Measurements from ENCODE around the gene SNRPF.
"Not testable (repeated sequence)": the region's sequence is repeated elsewhere in the genome, so short reads cannot be mapped to it uniquely, and the experiment has no call there.

SNRPF gene

DNA sequence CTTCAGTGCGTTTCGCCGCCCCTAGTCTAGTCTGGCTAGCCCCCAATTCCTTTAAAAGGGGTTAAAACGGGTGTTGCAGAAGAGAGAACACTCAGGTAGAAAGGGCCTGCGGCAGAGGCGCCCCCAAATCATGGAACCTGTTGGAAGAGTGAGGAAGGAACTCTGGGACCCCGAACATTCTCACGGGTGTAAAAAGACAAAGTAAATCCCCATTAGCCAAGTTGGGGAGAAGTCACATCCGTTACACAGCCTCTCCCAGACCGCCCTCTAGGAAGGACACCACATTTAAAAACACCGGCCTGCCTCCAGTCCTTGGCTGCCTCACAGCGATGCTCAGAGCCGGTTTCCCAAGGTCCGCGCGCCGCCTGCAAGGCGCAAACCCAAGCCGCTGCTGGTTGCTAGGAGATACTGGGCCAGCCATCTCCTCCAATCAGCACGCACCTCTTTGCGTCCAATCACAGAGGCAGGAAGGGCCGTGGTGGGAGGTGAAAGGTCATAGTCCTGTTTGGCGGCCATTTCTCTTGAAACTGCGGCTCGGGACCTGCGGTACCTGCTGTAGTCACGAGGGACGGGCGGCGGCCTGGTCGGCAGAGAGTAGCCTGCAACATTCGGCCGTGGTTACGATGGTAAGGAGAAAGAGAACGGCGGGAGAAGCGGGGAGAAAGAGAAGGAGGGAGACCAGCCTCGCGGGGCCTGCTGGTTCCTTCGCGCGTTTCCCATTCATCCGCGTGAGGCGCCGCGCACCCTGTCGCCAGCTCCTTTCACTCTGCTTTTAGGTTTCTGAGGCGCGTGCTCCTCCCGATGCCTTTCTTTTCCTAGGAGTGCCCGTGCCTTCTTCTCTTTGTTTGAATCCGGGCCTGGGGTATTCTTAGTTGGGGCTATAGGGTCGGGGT is at the start of gene SNRPF:
Gene SNRPF, plus strand, starts transcription at position 502 of the 893 bp plus-strand sequence. Its CDS starts 122 bp downstream, at position 624.
- Mint-ChIP-seq H3K4me1 (ENCODE audit: low read depth) (peaks cover 20% of the 10 kb centered on the region), H3K27ac (no peak within 1 kb of the TSS), H3K4me3 (no peak within 1 kb of the TSS), H3K27me3 (ENCODE audit: low read depth) (peaks cover 10% of the 10 kb centered on the region), H3K9me3 (no peaks in the 10 kb centered on the region), H3K36me3 (ENCODE audit: low read depth) (peaks cover 25% of the 10 kb centered on the region)

DNA sequence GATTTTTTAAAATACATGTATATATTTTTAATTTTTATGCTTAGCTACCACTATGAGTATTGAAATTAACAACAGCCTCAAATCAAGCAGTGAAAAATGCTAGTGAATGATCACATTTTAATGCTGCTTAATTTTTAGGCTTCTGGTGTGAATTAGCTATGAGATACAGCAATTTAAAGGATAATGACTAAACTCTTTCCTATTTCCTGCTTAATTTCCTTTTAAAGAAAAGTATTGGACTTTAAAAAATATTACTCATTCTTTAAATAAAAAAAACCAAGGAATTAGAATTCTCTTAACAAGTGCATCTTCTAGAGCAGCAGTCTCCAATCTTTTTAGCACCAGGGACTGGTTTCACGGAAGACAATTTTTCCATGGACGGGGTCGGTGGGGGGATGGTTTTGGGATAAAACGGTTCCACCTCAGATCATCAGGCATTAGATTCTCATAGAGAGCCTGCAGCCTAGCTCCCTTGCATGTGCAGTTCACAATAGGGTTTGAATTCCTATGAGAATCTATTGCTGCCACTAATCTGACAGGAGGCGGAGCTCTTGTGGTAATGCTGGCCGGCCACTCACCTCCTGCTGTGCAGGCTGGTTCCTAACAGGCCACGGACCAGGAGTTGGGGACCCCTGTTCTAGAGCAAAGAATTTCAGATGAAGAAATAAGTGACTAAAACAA is 49.6 kb upstream of the SNRPF start:
- Mint-ChIP-seq H3K4me3 (no peak overlapping the region), H3K27ac (no peak overlapping the region), H3K4me1 (ENCODE audit: low read depth) (no peaks in the 10 kb centered on the region), H3K36me3 (ENCODE audit: low read depth) (no peaks in the 10 kb centered on the region), H3K9me3 (no peaks in the 10 kb centered on the region), H3K27me3 (ENCODE audit: low read depth) (peaks cover 26% of the 10 kb centered on the region)

DNA sequence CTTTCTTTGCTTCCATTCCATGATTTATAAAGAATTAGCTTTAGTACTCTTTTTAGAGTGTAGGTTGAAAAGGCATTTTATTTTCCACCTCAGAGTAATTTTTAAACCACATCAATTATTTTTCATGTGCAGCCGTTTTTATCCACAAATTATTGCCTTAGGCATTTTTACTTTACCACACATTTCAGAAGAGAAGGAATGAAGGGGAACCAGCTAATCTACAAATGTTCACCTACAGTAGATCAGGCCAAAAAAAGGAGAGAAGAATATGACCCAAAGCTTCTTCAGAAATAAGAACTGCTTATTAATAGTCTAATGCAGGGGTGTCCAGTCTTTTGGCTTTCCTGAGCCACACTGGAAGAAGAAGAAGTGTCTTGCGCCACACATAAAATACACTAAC is 48.3 kb upstream of the SNRPF start:
- H3K36me3 Mint-ChIP-seq (ENCODE audit: low read depth), result no peaks in the 10 kb centered on the region
- H3K4me3 Mint-ChIP-seq, result no peak overlapping the region
- H3K27me3 Mint-ChIP-seq (ENCODE audit: low read depth), result peaks cover 15% of the 10 kb centered on the region
- H3K27ac Mint-ChIP-seq, result no peak overlapping the region
- no peaks in the 10 kb centered on the region for H3K4me1 Mint-ChIP-seq (ENCODE audit: low read depth)
- H3K9me3 Mint-ChIP-seq, result no peaks in the 10 kb centered on the region

DNA sequence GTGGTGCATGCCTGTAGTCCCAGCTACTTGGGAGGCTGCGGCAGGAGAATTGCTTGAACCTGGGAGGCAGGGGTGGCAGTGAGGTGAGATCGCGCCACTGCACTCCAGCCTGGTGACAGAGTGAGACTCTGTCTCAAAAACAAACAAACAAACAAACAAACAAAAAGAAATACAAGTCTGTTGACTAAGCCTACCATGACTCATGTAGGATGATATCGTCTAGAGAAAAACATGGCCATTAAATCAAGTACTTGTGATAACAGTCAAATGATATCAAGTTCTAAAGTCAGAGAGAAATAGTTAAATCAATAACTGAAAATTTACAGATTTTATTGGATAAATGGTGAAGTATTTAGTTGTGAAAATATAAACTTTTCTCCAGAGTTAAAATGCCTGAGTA is 46.6 kb upstream of the SNRPF start:
- not testable (repeated sequence) for H3K27ac Mint-ChIP-seq; H3K9me3 Mint-ChIP-seq; H3K4me1 Mint-ChIP-seq (ENCODE audit: low read depth); H3K27me3 Mint-ChIP-seq (ENCODE audit: low read depth); H3K36me3 Mint-ChIP-seq (ENCODE audit: low read depth); H3K4me3 Mint-ChIP-seq

DNA sequence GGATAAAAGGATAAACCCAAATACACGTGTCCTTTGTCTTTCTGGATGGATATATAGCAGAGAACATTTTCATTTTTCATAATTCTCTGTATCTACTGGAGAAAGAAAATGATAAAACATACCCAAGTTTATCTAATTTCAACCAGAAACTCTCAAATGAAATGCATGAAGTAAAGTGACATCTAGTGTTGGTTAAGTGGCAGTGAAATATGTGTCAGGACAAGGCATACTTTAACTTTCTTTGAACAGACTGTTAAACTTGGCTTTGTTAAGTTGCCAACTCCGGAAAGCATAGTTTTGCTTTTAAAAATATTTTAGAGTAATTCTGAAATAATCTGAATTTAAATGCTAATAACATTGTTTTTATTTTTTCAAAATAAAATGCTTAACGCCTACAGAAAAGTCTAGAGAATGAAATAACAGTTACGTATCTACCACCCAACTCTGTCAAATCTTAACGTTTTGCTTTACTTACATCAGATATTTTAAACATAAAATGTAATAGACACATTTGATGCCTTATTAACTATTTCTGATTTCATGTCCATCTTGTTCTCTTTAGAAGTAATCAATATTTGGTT is 43.0 kb upstream of the SNRPF start:
- no peak overlapping the region for H3K27ac Mint-ChIP-seq
- no peaks in the 10 kb centered on the region for H3K9me3 Mint-ChIP-seq
- no peak overlapping the region for H3K4me3 Mint-ChIP-seq
- peaks cover 8% of the 10 kb centered on the region for H3K27me3 Mint-ChIP-seq (ENCODE audit: low read depth)
- no peaks in the 10 kb centered on the region for H3K36me3 Mint-ChIP-seq (ENCODE audit: low read depth)
- H3K4me1 Mint-ChIP-seq (ENCODE audit: low read depth), result no peaks in the 10 kb centered on the region

DNA sequence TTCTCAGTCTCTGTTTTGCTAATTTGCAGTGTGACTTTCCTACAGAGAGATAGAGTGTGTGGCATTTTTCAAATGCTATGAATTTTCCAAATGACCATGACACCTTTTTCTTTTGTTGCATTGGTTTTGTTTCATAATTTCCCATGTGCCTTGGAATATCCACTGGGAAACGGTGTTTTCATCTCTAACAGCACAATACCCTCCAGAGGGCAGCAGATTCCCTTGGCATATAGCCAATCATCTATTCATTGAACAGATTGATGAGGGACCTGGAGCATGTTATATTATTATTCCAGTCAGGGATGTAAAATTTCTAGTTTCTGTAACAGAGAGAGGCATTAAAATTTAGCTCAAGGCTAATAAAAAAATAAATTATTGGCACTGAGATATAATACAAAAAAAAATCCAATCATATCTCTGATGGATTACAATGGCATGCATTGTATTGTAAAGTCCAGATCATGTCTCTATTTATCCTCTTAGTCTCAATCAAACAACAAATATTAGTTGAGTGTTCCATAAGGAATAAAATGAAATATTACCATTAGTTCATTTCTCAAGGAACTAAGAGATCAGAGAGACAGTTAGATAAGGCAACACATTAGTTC is 38.6 kb upstream of the SNRPF start:
- no peak overlapping the region for H3K4me3 Mint-ChIP-seq
- H3K4me1 Mint-ChIP-seq (ENCODE audit: low read depth), result no peaks in the 10 kb centered on the region
- H3K27me3 Mint-ChIP-seq (ENCODE audit: low read depth), result peaks cover 21% of the 10 kb centered on the region
- H3K27ac Mint-ChIP-seq, result no peak overlapping the region
- H3K36me3 Mint-ChIP-seq (ENCODE audit: low read depth), result no peaks in the 10 kb centered on the region
- H3K9me3 Mint-ChIP-seq, result no peaks in the 10 kb centered on the region

DNA sequence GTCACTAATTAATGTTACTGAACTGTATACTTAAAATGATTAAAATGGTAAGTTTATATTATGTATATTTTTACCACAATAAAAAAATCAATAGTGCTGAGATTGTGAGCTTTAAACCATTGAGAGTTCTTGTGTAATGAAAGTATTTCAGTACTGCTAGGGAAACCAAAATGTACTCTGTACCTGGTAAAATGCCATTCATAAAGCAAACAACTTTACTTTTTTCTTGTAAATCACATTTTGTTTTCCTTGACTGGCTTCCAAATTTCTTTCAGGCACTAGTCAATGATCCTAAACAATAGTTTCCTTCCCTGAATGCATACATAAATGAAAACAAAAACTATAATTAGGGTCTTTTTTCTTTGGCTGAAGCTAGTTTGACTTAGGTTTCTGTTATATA is 29.4 kb upstream of the SNRPF start:
- Mint-ChIP-seq H3K4me1 (ENCODE audit: low read depth) (no peaks in the 10 kb centered on the region), H3K36me3 (ENCODE audit: low read depth) (no peaks in the 10 kb centered on the region), H3K27ac (no peak overlapping the region), H3K27me3 (ENCODE audit: low read depth) (peaks cover 16% of the 10 kb centered on the region), H3K4me3 (no peak overlapping the region), H3K9me3 (no peaks in the 10 kb centered on the region)

DNA sequence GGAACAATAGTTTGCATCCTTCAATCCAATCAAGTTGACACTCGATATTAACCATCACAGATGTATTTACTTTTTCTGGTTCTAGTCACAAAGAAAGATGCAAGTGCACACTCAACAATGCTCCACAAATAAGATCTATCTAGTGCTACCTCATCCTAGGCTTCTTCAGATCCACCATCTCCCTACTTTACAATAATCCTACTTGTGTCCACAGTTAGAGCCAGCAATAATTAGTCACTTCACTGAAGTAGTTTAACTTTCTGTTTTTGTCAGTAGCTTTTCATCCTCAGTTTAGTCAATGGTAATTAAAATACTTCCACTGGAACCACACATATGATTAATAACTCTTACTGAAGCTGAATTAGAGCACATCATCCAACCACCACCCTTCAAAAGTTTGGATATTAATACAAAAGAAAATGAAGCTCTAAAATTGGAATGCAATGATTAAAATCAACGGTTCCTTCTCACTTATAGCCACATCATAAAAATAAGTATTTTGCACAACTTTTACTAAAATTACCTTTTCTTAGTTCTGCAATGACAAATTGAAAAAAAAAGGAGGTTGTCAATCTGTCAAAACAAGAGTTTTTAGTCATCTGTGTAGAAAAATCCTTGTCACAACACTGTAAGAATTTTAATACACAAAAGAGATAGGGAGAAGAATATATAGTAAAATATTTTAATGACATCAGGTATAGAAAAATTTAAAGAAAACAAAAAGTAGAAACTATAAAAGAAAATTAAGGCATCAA is 28.2 kb upstream of the SNRPF start:
- H3K9me3 Mint-ChIP-seq, result no peaks in the 10 kb centered on the region
- no peaks in the 10 kb centered on the region for H3K36me3 Mint-ChIP-seq (ENCODE audit: low read depth)
- H3K4me3 Mint-ChIP-seq, result no peak overlapping the region
- peaks cover 19% of the 10 kb centered on the region for H3K27me3 Mint-ChIP-seq (ENCODE audit: low read depth)
- H3K27ac Mint-ChIP-seq, result no peak overlapping the region
- no peaks in the 10 kb centered on the region for H3K4me1 Mint-ChIP-seq (ENCODE audit: low read depth)

DNA sequence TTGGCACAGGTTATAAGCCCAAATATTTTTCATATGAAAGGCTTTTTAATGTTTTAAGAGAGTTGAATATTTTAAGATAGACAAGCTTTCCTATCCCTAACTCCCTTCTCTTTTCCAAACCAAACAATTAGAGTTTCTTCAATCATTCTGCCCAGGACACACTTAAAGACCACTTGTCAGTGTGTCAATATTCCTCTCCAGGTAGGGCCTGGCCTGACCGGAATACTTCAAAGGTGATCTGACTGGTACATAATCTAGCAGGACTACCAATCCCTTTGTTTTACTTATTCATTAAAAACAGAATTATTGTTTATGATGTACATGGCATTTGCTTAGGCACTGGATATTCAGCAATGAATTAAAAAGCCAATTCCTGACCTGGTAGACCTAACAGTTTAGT is 24.2 kb upstream of the SNRPF start:
- H3K9me3 Mint-ChIP-seq, result no peaks in the 10 kb centered on the region
- H3K27ac Mint-ChIP-seq, result no peak overlapping the region
- no peak overlapping the region for H3K4me3 Mint-ChIP-seq
- H3K27me3 Mint-ChIP-seq (ENCODE audit: low read depth), result peaks cover 37% of the 10 kb centered on the region
- no peaks in the 10 kb centered on the region for H3K36me3 Mint-ChIP-seq (ENCODE audit: low read depth)
- H3K4me1 Mint-ChIP-seq (ENCODE audit: low read depth), result peaks cover 2% of the 10 kb centered on the region

DNA sequence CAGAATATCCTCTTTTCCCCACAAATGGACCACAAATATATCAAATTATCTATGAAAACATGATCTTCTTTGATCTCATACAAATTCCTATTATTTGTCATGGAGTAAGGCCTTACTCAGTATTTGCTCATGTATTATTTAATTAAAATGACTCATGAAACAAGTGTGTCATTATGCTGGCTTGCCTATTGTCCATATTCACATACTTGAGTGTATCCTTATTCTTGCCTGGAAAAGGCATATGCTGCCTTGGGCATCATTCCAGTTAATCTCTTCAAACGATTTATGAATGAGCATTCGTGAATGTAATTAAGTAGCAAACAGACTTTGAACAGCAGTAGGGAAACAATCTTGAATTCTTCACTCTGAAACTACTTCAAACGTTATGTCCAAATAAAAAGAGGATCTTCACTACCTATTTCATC is 22.6 kb upstream of the SNRPF start:
- Mint-ChIP-seq H3K9me3 (no peaks in the 10 kb centered on the region), H3K27ac (no peak overlapping the region), H3K4me1 (ENCODE audit: low read depth) (peaks cover 2% of the 10 kb centered on the region), H3K36me3 (ENCODE audit: low read depth) (no peaks in the 10 kb centered on the region), H3K27me3 (ENCODE audit: low read depth) (peaks cover 30% of the 10 kb centered on the region), H3K4me3 (no peak overlapping the region)

DNA sequence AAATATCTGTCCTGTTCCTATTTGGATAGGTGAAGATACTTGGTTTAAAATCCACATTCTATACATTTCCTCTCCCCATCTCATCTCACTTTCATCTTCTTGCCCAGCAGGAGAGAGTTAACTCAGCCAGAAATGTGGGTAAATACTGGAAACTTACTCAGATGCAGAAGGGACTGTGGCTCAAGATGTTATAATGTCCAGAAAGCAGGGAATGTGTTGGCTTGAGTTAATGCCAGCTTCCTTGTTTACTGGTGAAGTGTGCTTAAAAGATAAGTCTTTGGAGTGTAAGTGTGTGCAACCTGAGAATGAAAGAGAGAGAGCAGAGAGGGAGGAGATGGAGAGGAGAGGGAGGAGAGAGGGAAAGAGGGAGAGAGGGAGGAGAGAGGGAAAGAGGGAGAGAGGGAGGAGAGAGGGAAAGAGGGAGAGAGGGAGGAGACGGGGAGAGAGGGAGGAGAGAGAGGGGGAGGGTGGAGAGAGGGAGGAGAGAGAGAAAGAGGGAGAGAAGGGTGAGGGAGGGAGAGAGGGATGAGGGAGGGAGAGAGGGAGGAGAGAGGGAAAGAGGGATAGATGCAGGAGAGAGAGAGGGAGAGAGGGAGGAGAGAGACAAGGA is 22.0 kb upstream of the SNRPF start:
- Mint-ChIP-seq H3K27ac (no peak overlapping the region), H3K4me3 (no peak overlapping the region), H3K9me3 (no peaks in the 10 kb centered on the region), H3K27me3 (ENCODE audit: low read depth) (peaks cover 30% of the 10 kb centered on the region), H3K36me3 (ENCODE audit: low read depth) (no peaks in the 10 kb centered on the region), H3K4me1 (ENCODE audit: low read depth) (peaks cover 2% of the 10 kb centered on the region)

DNA sequence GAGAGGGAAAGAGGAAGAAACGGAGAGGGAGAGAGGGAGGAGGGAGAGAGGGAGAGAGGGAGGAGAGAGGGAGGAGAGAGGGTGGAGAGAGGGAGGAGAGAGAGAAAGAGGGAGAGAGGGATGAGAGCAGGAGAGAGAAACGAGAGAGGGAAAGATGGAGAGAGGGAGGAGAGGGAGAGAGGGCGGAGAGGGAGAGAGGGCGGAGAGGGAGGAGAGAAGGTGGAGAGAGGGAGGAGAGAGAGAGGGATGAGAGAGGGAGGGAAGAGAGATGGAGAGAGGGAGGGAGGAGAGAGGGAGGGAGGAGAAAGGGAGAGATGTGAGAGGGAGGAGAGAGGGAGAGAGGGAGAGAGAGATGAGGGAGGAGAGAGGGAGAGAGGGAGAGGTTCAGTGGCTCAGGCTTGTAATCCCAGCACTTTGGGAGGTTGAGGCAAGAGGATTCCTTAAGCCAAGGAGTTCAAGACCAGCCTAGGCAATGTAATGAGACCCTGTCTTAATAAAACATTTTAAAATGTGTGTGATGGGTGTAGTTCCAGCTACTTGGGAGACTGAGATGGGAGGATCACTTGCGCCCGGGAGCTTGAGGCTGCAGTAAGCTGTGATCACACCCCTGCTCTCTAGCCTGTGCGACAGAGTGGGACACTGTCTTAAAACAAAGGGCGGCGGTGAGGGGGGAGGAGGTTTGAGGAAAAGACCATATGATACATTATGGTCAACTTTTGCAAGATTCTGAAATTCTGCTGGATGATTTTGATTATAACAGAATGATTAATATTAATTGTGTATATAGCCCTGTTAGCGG is 21.3 kb upstream of the SNRPF start:
- peaks cover 27% of the 10 kb centered on the region for H3K27me3 Mint-ChIP-seq (ENCODE audit: low read depth)
- no peak overlapping the region for H3K27ac Mint-ChIP-seq
- H3K4me3 Mint-ChIP-seq, result no peak overlapping the region
- no peaks in the 10 kb centered on the region for H3K9me3 Mint-ChIP-seq
- peaks cover 2% of the 10 kb centered on the region for H3K4me1 Mint-ChIP-seq (ENCODE audit: low read depth)
- no peaks in the 10 kb centered on the region for H3K36me3 Mint-ChIP-seq (ENCODE audit: low read depth)

DNA sequence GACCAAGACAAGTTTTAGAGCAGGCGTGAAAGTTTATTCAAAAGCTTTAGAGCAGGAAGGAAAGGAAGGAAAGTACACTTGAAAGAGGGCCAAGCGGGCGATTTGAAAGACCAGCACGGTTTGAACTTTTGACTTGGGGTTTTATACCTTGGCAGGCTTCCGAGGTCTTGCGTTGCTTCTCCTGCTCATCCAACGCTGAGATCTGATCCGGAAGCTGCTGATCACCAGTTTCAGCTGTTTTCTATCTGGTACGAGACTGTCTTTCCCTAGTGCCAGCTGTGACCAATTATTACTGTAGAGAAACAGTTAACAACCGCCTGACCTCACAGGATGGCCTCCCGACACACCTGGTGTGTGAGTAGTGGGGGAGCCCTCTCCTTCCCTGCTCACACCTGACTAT is 20.6 kb upstream of the SNRPF start:
- Mint-ChIP-seq H3K27ac (no peak overlapping the region), H3K27me3 (ENCODE audit: low read depth) (peaks cover 31% of the 10 kb centered on the region), H3K4me3 (no peak overlapping the region), H3K4me1 (ENCODE audit: low read depth) (peaks cover 2% of the 10 kb centered on the region), H3K9me3 (no peaks in the 10 kb centered on the region), H3K36me3 (ENCODE audit: low read depth) (no peaks in the 10 kb centered on the region)
